ENCODE results near the gene LAT. TPM values are rescaled to one million over a fixed set of nuclear protein-coding genes. Genes with fewer than 3 reads are reported as not detected.
A peak's percentile ranks its signal among the peaks of the same experiment; 100 is the strongest.

LAT gene
- total and polyA plus RNA-seq, 8 donors = 1.9 to 26.0 (median 2.7) TPM

GRCh38 chr16:28989363-28989762, 4.5 kb downstream of the LAT start:
- TF ChIP-seq, protein P1, sequence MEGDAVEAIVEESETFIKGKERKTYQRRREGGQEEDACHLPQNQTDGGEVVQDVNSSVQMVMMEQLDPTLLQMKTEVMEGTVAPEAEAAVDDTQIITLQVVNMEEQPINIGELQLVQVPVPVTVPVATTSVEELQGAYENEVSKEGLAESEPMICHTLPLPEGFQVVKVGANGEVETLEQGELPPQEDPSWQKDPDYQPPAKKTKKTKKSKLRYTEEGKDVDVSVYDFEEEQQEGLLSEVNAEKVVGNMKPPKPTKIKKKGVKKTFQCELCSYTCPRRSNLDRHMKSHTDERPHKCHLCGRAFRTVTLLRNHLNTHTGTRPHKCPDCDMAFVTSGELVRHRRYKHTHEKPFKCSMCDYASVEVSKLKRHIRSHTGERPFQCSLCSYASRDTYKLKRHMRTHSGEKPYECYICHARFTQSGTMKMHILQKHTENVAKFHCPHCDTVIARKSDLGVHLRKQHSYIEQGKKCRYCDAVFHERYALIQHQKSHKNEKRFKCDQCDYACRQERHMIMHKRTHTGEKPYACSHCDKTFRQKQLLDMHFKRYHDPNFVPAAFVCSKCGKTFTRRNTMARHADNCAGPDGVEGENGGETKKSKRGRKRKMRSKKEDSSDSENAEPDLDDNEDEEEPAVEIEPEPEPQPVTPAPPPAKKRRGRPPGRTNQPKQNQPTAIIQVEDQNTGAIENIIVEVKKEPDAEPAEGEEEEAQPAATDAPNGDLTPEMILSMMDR (IDR thresholded peaks at IDR 0.05) = no peak
- H3K4me3 ChIP-seq = no peak overlapping the region
- H3K36me3 ChIP-seq = peaks cover 0 to 6% (median 0%) of the 10 kb centered on the region in 3 donors
- no peaks in the 10 kb centered on the region for H3K9me3 ChIP-seq
- H3K4me1 ChIP-seq = no peaks in the 10 kb centered on the region
- no peak overlapping the region for H3K27ac ChIP-seq
- intact Hi-C loops (cut with DNase I) = no loop called here
- ATAC-seq (no peak), DNase-seq (peak in 1 of 6 donors; percentile 54), FAIRE-seq (no peak)
- 90 to 92% methylated on average over 14 of the region's 14 CpGs for WGBS, 2 donors
- H3K27me3 ChIP-seq = no peaks in the 10 kb centered on the region

DNA sequence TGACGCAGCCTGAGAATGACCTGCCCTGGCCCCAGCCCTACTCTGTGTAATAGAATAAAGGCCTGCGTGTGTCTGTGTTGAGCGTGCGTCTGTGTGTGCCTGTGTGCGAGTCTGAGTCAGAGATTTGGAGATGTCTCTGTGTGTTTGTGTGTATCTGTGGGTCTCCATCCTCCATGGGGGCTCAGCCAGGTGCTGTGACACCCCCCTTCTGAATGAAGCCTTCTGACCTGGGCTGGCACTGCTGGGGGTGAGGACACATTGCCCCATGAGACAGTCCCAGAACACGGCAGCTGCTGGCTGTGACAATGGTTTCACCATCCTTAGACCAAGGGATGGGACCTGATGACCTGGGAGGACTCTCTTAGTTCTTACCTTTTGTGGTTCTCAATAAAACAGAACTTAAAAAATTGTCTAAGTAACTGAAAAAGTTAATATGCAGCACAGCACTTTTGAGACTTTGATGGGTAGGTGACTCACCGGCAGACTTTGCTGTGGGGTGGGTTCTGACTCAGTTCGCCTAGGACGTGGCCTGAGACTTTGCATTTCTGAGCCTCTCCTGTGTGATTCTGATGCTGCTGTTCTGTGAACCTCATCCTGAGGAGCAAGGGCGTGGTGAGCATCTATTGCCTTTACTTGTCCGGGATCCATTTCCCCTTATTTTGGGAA, 5.7 kb downstream of the LAT start:
- Histone ChIP-seq H3K4me1 (no peaks in the 10 kb centered on the region), H3K27me3 (no peaks in the 10 kb centered on the region), H3K27ac (no peak overlapping the region), H3K36me3 (peaks cover 0 to 6% (median 0%) of the 10 kb centered on the region in 3 donors), H3K9me3 (no peaks in the 10 kb centered on the region), H3K4me3 (no peak overlapping the region)
- ATAC-seq = no peak
- intact Hi-C loops (cut with DNase I) = no loop called here
- FAIRE-seq = no peak
- TF ChIP-seq, protein P1 (IDR thresholded peaks at IDR 0.05) = no peak
- DNase-seq = no peak
- WGBS, 2 donors = 91 to 94% methylated on average over 11 of the region's 11 CpGs

GRCh38 chr16:28991687-28992086, 6.8 kb downstream of the LAT start:
- TF ChIP-seq, protein P1 (IDR thresholded peaks at IDR 0.05) = no peak
- 30 to 38% methylated on average over 8 of the region's 8 CpGs for WGBS, 2 donors
- intact Hi-C loops (cut with DNase I) = no loop called here

GRCh38 chr16:28992496-28992895, 7.6 kb downstream of the LAT start:
- TF ChIP-seq, protein P1 (IDR thresholded peaks at IDR 0.05) = no peak
- 85 to 87% methylated on average over 10 of the region's 10 CpGs for WGBS, 2 donors
- intact Hi-C loops (cut with DNase I) = no loop called here

More at GRCh38 chr16:28991687-28992086, 6.8 kb downstream of the LAT start:
- no peaks in the 10 kb centered on the region for H3K4me1 ChIP-seq
- ATAC-seq (peak in 3 of 4 donors; percentile 24 to 78 (median 56)), FAIRE-seq (no peak), DNase-seq (peak in 1 of 6 donors; percentile 22)
- H3K36me3 ChIP-seq = peaks cover 0 to 6% (median 0%) of the 10 kb centered on the region in 3 donors
- H3K4me3 ChIP-seq = no peak overlapping the region
- no peaks in the 10 kb centered on the region for H3K9me3 ChIP-seq
- no peak overlapping the region for H3K27ac ChIP-seq
- H3K27me3 ChIP-seq = no peaks in the 10 kb centered on the region

GRCh38 chr16:28998837-28999236, 14.0 kb downstream of the LAT start:
- no peak overlapping the region for H3K4me3 ChIP-seq
- H3K27ac ChIP-seq = no peak overlapping the region
- H3K9me3 ChIP-seq = no peaks in the 10 kb centered on the region
- TF ChIP-seq, protein P1 (IDR thresholded peaks at IDR 0.05) = no peak
- FAIRE-seq (no peak), DNase-seq (no peak), ATAC-seq (no peak)
- no peaks in the 10 kb centered on the region for H3K27me3 ChIP-seq
- H3K36me3 ChIP-seq = no peaks in the 10 kb centered on the region
- 52 to 78% methylated on average over 3 of the region's 3 CpGs for WGBS, 2 donors
- intact Hi-C loops (cut with DNase I) = no loop called here
- H3K4me1 ChIP-seq = no peaks in the 10 kb centered on the region

More at GRCh38 chr16:28992496-28992895, 7.6 kb downstream of the LAT start:
- no peak overlapping the region for H3K27ac ChIP-seq
- FAIRE-seq (no peak), ATAC-seq (no peak), DNase-seq (no peak)
- H3K27me3 ChIP-seq = no peaks in the 10 kb centered on the region
- H3K4me3 ChIP-seq = no peak overlapping the region
- no peaks in the 10 kb centered on the region for H3K36me3 ChIP-seq
- H3K4me1 ChIP-seq = no peaks in the 10 kb centered on the region
- no peaks in the 10 kb centered on the region for H3K9me3 ChIP-seq
